ENCODE results near the gene PSAT1.

- TF ChIP-seq CTCF (conservative IDR thresholded peaks at IDR 0.05) (peak; percentile 87), ZFX (IDR thresholded peaks at IDR 0.05) (no peak)
These were observed 69.1 kb downstream of the PSAT1 start for GRCh38 chr9:78365748-78366697.

Measured in C4-2B (cell line).